Gastrocnemius medialis (tissue), 4 donors: ENCODE measurements around the gene C14orf180.

Source experiments
- POLR2A ChIP-seq, 2 donors: fragments of 450-650 bp; IDR thresholded peaks; one replicate each; pipeline ENCODE4 v1.6.1; 2017; ENCODE audit warnings: antibody characterized with exemption in 2 of 2, mild to moderate bottlenecking in 2 of 2, moderate library complexity in 2 of 2
- TF ChIP-seq, protein P1 (sequence below), 5 experiments: fragments of 450-650 bp in 3 of 5; fragments of 200-600 bp in 2 of 5; sonication (generic) in 2 of 5; IDR thresholded peaks in 4 of 5; conservative IDR thresholded peaks in 1 of 5; 1 replicate in 4 of 5; 2 replicates in 1 of 5; pipeline ENCODE4 v1.5.1; 2016 to 2019; ENCODE audit warnings: antibody characterized with exemption in 5 of 5, mild to moderate bottlenecking in 3 of 5, moderate library complexity in 3 of 5

DNA sequence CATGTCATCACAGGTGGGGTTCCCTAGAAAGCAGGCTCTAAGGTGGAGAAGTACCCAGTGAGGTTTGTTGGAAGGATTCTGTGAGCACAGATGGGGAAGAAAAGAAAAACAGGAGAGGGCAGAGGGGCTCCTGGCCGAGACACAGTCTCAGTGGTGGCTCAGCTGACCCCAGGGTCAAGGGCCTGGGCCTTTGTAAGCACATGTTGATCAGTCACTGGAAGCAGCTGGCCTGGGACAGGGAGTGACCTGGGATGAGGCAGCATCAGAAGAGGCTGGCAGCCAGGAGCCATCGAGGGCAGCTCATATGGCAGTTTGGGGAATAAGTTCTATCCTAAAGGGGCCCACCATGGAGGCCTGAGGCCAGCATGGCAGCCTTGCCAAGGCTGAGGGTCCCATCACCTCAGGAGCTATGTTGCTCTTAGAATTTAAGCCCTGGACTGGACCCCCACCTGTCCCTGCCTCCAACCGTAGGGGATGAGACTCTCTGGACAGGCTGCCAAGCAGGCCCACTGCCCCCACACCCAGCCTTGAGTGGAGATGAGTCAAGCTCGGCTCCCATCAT is 31.3 kb downstream of the C14orf180 start:
- TF ChIP-seq, protein P1, sequence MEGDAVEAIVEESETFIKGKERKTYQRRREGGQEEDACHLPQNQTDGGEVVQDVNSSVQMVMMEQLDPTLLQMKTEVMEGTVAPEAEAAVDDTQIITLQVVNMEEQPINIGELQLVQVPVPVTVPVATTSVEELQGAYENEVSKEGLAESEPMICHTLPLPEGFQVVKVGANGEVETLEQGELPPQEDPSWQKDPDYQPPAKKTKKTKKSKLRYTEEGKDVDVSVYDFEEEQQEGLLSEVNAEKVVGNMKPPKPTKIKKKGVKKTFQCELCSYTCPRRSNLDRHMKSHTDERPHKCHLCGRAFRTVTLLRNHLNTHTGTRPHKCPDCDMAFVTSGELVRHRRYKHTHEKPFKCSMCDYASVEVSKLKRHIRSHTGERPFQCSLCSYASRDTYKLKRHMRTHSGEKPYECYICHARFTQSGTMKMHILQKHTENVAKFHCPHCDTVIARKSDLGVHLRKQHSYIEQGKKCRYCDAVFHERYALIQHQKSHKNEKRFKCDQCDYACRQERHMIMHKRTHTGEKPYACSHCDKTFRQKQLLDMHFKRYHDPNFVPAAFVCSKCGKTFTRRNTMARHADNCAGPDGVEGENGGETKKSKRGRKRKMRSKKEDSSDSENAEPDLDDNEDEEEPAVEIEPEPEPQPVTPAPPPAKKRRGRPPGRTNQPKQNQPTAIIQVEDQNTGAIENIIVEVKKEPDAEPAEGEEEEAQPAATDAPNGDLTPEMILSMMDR (IDR thresholded peaks at IDR 0.05 in 4 of 5, conservative IDR thresholded peaks at IDR 0.05 in 1 of 5) = no peak
- TF ChIP-seq POLR2A (IDR thresholded peaks at IDR 0.05) = no peak
